WI38 (cell line): ENCODE data around the gene RPS6KA2.
"Not testable (repeated sequence)": the region's sequence is repeated elsewhere in the genome, so short reads cannot be mapped to it uniquely, and the experiment has no call there.

Experiments used
- H3K4me3 ChIP-seq: 2 replicates; pipeline ENCODE4 v1.5.1; 2011; ENCODE audit warnings: low read depth, mild to moderate bottlenecking, control low read depth, low read length
- TF ChIP-seq, protein P1 (sequence below): IDR thresholded peaks from 2 replicates; pipeline ENCODE4 v1.5.1; 2012; ENCODE audit warnings: low read depth, mild to moderate bottlenecking, control low read depth, low read length

The RPS6KA2 gene

DNA sequence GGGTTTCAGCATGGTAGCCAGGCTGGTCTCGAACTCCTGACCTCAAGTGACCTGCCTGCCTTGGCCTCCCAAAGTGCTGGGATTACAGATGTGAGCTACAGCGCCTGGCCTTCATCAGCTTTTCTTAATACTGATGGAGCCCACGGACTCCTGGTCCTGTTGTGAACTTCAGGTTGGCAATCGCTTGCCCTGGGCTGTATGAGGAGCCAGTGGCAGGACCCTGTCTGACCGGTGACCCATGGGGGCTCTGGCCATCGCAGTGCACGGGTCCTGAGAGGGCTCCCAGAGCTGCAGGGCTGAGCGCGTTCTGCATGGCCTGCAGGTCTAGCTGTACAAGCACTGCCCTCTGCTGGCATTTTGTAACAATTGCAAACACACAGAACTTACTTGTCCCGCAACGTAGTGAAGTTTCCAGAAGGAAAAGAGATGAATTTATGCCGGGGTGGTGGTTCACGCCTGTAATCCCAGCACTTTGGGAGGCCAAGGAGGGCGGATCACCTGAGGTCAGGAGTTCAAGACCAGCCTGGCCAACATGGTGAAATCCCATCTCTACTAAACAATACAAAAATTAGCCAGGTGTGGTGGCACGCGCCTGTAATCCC, 226.3 kb downstream of the RPS6KA2 start:
- H3K4me3 ChIP-seq = not testable (repeated sequence)
- TF ChIP-seq, protein P1, sequence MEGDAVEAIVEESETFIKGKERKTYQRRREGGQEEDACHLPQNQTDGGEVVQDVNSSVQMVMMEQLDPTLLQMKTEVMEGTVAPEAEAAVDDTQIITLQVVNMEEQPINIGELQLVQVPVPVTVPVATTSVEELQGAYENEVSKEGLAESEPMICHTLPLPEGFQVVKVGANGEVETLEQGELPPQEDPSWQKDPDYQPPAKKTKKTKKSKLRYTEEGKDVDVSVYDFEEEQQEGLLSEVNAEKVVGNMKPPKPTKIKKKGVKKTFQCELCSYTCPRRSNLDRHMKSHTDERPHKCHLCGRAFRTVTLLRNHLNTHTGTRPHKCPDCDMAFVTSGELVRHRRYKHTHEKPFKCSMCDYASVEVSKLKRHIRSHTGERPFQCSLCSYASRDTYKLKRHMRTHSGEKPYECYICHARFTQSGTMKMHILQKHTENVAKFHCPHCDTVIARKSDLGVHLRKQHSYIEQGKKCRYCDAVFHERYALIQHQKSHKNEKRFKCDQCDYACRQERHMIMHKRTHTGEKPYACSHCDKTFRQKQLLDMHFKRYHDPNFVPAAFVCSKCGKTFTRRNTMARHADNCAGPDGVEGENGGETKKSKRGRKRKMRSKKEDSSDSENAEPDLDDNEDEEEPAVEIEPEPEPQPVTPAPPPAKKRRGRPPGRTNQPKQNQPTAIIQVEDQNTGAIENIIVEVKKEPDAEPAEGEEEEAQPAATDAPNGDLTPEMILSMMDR = peak; percentile 59

DNA sequence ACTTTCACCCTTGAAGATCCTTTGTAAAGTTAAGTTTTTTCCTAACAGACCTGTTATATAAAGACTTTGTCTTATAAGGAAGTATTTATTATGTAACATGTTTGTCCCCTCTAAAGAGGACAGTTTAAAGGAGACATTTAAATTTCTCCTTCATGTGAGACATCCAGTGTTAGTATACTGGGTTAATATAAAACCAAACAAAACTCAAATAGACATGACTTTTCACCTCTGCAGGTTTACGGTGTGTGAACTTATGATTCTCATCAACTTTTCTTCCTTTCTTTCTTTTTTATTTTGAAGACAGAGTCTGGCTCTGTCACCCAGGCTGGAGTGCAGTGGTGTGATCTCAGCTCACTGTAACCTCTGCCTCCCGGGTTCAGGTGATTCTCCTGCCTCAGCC, 226.9 kb downstream of the RPS6KA2 start:
- TF ChIP-seq, protein P1 = no peak

DNA sequence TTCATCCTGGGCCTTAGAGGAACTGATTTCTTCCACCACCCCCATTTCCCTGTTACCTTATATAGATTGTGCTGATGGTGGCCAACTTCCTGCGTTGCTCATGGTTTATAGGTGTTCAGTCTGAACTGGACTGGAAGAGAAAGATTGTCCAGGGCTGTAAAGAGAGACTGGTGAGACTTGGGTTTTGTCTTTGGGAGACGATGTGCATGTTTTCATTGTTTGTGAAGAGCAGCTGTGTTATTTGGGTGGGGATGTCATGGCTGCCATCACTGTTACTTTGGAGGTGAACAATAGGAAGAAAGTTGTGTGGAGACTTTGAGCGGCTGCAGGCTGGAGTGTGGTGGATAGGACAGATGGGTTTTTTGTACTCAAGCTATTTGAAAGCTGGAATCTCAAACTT, 228.7 kb downstream of the RPS6KA2 start:
- no peak overlapping the region for H3K4me3 ChIP-seq
- TF ChIP-seq, protein P1 = no peak

More for the DNA sequence above, 226.9 kb downstream of the RPS6KA2 start:
- no peak overlapping the region for H3K4me3 ChIP-seq

- TF ChIP-seq, protein P1 = no peak
Observed at GRCh38 chr6:166397849-166398248, 229.2 kb downstream of the RPS6KA2 start.

GRCh38 chr6:166395778-166396177, 231.3 kb downstream of the RPS6KA2 start:
- no peak overlapping the region for H3K4me3 ChIP-seq
- TF ChIP-seq, protein P1 = no peak

More at GRCh38 chr6:166397849-166398248, 229.2 kb downstream of the RPS6KA2 start:
- no peak overlapping the region for H3K4me3 ChIP-seq

- TF ChIP-seq, protein P1 = no peak
- no peak overlapping the region for H3K4me3 ChIP-seq
Observed at GRCh38 chr6:166395351-166395750, 231.7 kb downstream of the RPS6KA2 start.

DNA sequence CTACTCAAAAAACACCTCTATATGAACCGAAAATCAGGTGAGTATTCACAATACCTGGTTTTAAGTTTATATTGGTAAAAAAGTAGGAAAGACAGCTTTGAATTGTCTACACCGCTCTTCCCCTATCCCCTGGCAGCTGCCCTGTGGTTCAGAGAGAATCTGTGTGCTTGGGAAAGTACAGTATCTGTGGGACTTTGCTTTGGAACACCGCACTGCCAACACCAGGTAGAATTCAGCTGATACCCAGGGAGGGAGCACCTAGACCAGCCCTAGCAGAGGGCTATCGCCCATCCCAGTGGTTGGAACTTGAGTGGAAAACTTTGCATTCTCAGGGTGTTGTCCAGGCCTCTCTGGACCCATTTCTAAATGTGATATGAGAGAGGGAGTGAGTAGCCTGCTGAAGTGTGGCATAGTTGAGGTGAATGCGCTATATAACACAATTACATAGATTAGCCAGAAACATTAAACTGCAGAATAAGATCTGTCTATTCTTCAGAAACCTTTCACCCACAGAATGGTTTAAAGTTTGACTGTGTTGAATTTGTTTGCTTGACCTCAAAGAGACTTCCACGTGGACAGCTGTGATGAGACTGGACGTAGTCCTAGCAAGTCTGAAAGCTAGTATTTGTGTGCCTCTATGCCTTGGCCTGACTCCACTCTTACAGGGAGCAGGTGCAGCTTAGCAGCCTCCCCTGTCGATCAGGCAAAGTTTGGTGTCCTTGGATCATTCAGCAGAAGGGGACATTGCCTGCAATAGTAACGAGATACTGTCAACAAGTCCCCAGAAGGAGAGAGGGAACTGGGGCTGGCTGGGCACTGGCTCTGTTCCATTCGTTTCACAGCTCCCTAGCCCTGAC, 232.8 kb downstream of the RPS6KA2 start:
- H3K4me3 ChIP-seq = no peak overlapping the region
- TF ChIP-seq, protein P1 = no peak
